Fibroblast of skin of right quadriceps (primary cell): Measurements from ENCODE around the gene POU4F2.
"Not testable (repeated sequence)": the region's sequence is repeated elsewhere in the genome, so short reads cannot be mapped to it uniquely, and the experiment has no call there.

Experiments used
- DNase-seq: peaks from one replicate; pipeline ENCODE4 v3.0.0-alpha.2; 2013

The POU4F2 gene

GRCh38 chr4:146661367-146661766, 22.7 kb downstream of the POU4F2 start:
- no peak for DNase-seq

GRCh38 chr4:146663968-146664311, 25.2 kb downstream of the POU4F2 start:
- DNase-seq = not testable (repeated sequence)

- DNase-seq = no peak
Measured at GRCh38 chr4:146674829-146675570, 36.3 kb downstream of the POU4F2 start.
